ENCODE measurements around the gene MORN3.
A peak's percentile ranks its signal among the peaks of the same experiment; 100 is the strongest.
"Not testable (repeated sequence)": the region's sequence is repeated elsewhere in the genome, so short reads cannot be mapped to it uniquely, and the experiment has no call there.

MORN3 gene

GRCh38 chr12:121637231-121637914 lies 32.1 kb downstream of the MORN3 start:
- DNase-seq: peak; percentile 61 to 68

- DNase-seq: no peak
Measured at GRCh38 chr12:121634836-121635235, 34.6 kb downstream of the MORN3 start.

- not testable (repeated sequence) for DNase-seq
Measured at GRCh38 chr12:121633833-121634196, 35.6 kb downstream of the MORN3 start.

GRCh38 chr12:121632069-121632970 lies 37.1 kb downstream of the MORN3 start:
- no peak for DNase-seq

GRCh38 chr12:121630791-121631355 lies 38.6 kb downstream of the MORN3 start:
- DNase-seq: no peak

- peak in 1 of 2 donors; percentile 17 for DNase-seq
Measured at GRCh38 chr12:121628536-121628935, 40.9 kb downstream of the MORN3 start.

- peak in 1 of 2 donors; percentile 28 for DNase-seq
Measured at GRCh38 chr12:121628037-121628436, 41.4 kb downstream of the MORN3 start.

- DNase-seq: peak; percentile 89 to 93
Measured at GRCh38 chr12:121626853-121627640, 42.4 kb downstream of the MORN3 start.

GRCh38 chr12:121626087-121626852 lies 43.2 kb downstream of the MORN3 start, which contains the start of gene ORAI1:
Gene ORAI1 (plus strand): TSS chr12:121626530.
- peak; percentile 93 to 95 for DNase-seq

GRCh38 chr12:121620333-121620891 lies 49.0 kb downstream of the MORN3 start:
- DNase-seq: no peak

- DNase-seq: no peak
Measured at GRCh38 chr12:121618659-121619233, 50.7 kb downstream of the MORN3 start.

- peak; percentile 33 to 42 for DNase-seq
Measured at GRCh38 chr12:121614872-121615467, 54.5 kb downstream of the MORN3 start.

- DNase-seq: no peak
Measured at GRCh38 chr12:121613462-121613861, 56.0 kb downstream of the MORN3 start.

GRCh38 chr12:121611306-121611705 lies 58.1 kb downstream of the MORN3 start:
- DNase-seq: peak in 1 of 2 donors; percentile 26

GRCh38 chr12:121610239-121611149 lies 59.0 kb downstream of the MORN3 start:
- DNase-seq: no peak

- no peak for DNase-seq
Measured at GRCh38 chr12:121608301-121608700, 61.2 kb downstream of the MORN3 start.

GRCh38 chr12:121603581-121603980 lies 65.9 kb downstream of the MORN3 start:
- no peak for DNase-seq

GRCh38 chr12:121602766-121603165 lies 66.7 kb downstream of the MORN3 start:
- DNase-seq: no peak

GRCh38 chr12:121600702-121601336 lies 68.6 kb downstream of the MORN3 start:
- no peak for DNase-seq
